GM23338 (cell line): ENCODE results near the gene RPL10A. TPM values are rescaled to one million over a fixed set of nuclear protein-coding genes. Genes with fewer than 3 reads are reported as not detected.

Experiments used
- ATAC-seq: fragments of 200-7000 bp; cut with Tn5 transposase; 3 replicates; pipeline ENCODE4 v1.9.1; 2020
- DNase-seq: peaks from one replicate; pipeline ENCODE4 v3.0.0-alpha.2; 2015; ENCODE audit warnings: low spot score
- H2AFZ ChIP-seq: fragments of 200-600 bp; sonication (generic); 2 replicates; pipeline ENCODE4 v1.8.0; 2016; ENCODE audit warnings: antibody characterized with exemption, mild to moderate bottlenecking, moderate library complexity
- H3F3A ChIP-seq: fragments of 200-600 bp; sonication (generic); replicated peaks from 2 replicates; pipeline ENCODE4 v1.8.0; 2017; ENCODE audit warnings: antibody characterized with exemption, mixed run types, low read depth
- H3K27ac ChIP-seq: fragments of 200-600 bp; sonication (generic); 2 replicates; pipeline ENCODE4 v1.6.1; 2016; ENCODE audit warnings: low read depth
- H3K27me3 ChIP-seq: fragments of 200-600 bp; sonication (generic); 2 replicates; pipeline ENCODE4 v1.8.0; 2016; ENCODE audit warnings: mild to moderate bottlenecking, mixed run types, moderate library complexity; ENCODE audit not compliant: insufficient read depth
- H3K36me3 ChIP-seq: fragments of 200-600 bp; sonication (generic); 2 replicates; pipeline ENCODE4 v1.8.0; 2016; ENCODE audit warnings: mild to moderate bottlenecking; ENCODE audit not compliant: insufficient read depth
- H3K4me1 ChIP-seq: fragments of 200-600 bp; sonication (generic); 2 replicates; pipeline ENCODE4 v1.8.0; 2016; ENCODE audit warnings: mild to moderate bottlenecking, moderate library complexity; ENCODE audit not compliant: insufficient read depth
- H3K4me2 ChIP-seq: fragments of 200-600 bp; sonication (generic); 2 replicates; pipeline ENCODE4 v1.7.1; 2017; ENCODE audit warnings: mixed run types
- H3K4me3 ChIP-seq: fragments of 200-600 bp; sonication (generic); 2 replicates; pipeline ENCODE4 v1.6.1; 2016; ENCODE audit warnings: mixed run types
- H3K79me2 ChIP-seq: fragments of 200-600 bp; sonication (generic); replicated peaks from 2 replicates; pipeline ENCODE4 v1.8.0; 2017; ENCODE audit warnings: mild to moderate bottlenecking; ENCODE audit not compliant: insufficient read depth
- H3K9me2 ChIP-seq: fragments of 200-600 bp; sonication (generic); 2 replicates; pipeline ENCODE4 v1.8.0; 2017; ENCODE audit not compliant: insufficient read depth
- H4K20me1 ChIP-seq: fragments of 200-600 bp; sonication (generic); replicated peaks from 2 replicates; pipeline ENCODE4 v1.8.0; 2017; ENCODE audit warnings: mild to moderate bottlenecking; ENCODE audit not compliant: insufficient read depth
- H3K27ac Mint-ChIP-seq: 2 replicates; pipeline ENCODE4 v1.8.0; 2020; ENCODE audit warnings: inconsistent platforms, mild to moderate bottlenecking, moderate library complexity, mixed read lengths
- H3K27me3 Mint-ChIP-seq: 3 replicates; pipeline ENCODE4 v1.8.0; 2022; ENCODE audit warnings: low read depth, mild to moderate bottlenecking, moderate library complexity, mixed read lengths, inconsistent platforms; ENCODE audit not compliant: insufficient read depth, poor library complexity
- H3K36me3 Mint-ChIP-seq: 3 replicates; pipeline ENCODE4 v1.8.0; 2021; ENCODE audit warnings: low read depth, mild to moderate bottlenecking, inconsistent platforms, moderate library complexity, mixed read lengths
- H3K4me1 Mint-ChIP-seq: 3 replicates; pipeline ENCODE4 v1.8.0; 2020; ENCODE audit warnings: mild to moderate bottlenecking, inconsistent platforms, mixed read lengths
- H3K4me3 Mint-ChIP-seq: 3 replicates; pipeline ENCODE4 v1.8.0; 2021; ENCODE audit warnings: moderate library complexity, mild to moderate bottlenecking, inconsistent platforms, mixed read lengths
- H3K9me3 Mint-ChIP-seq: 3 replicates; pipeline ENCODE4 v1.8.0; 2020; ENCODE audit warnings: moderate library complexity, mild to moderate bottlenecking, inconsistent platforms, mixed read lengths
- EZH2 ChIP-seq: fragments of 200-600 bp; sonication (generic); IDR thresholded peaks from one replicate; pipeline ENCODE4 v1.8.0; 2017; ENCODE audit warnings: antibody characterized with exemption, mild to moderate bottlenecking, low read depth; ENCODE audit not compliant: unreplicated experiment
- JUNB ChIP-seq: IDR thresholded peaks from one replicate; pipeline ENCODE4 v1.6.1; 2016; ENCODE audit warnings: antibody characterized with exemption; ENCODE audit not compliant: unreplicated experiment
- POLR2AphosphoS5 ChIP-seq: IDR thresholded peaks from 2 replicates; pipeline ENCODE4 v1.6.1; 2016; ENCODE audit warnings: antibody characterized with exemption, low read depth
- REST ChIP-seq: IDR thresholded peaks from one replicate; pipeline ENCODE4 v1.6.1; 2018; ENCODE audit warnings: antibody characterized with exemption; ENCODE audit not compliant: unreplicated experiment
- STAT1 ChIP-seq: IDR thresholded peaks from one replicate; pipeline ENCODE4 v1.6.1; 2016; ENCODE audit warnings: antibody characterized with exemption; ENCODE audit not compliant: unreplicated experiment
- ZNF462 ChIP-seq: fragments of 250-450 bp; sonication (Bioruptor Pico); IDR thresholded peaks from 2 replicates; pipeline ENCODE4 v1.5.0; 2020; ENCODE audit warnings: mild to moderate bottlenecking, moderate library complexity
- polyA plus RNA-seq: library from polyadenylated mRNA; unstranded; fragments of >200 nt; fragmentation: Nextera tagmentation; extraction: Ambion mirVana; gene quantifications from 2 replicates; pipeline ENCODE4 v1.2.1, GENCODE V29; 2016
- total RNA-seq: library from RNA; depleted of rRNA; stranded (reverse); fragments of >200 nt; shearing (Covaris generic); gene quantifications from 2 replicates; pipeline ENCODE4 v1.2.3, GENCODE V29; 2014

Gene RPL10A
- total and polyA plus RNA-seq, 2 experiments from 2014 or later: 730 to 1,297 TPM

- TF ChIP-seq ZNF462 (CRISPR knock-in tag): no peak
- TF ChIP-seq EZH2: no peak
- no peak for TF ChIP-seq POLR2AphosphoS5
- no peak for TF ChIP-seq STAT1
- TF ChIP-seq REST: no peak
These were observed 2.5 kb downstream of the RPL10A start (continued) for GRCh38 chr6:35470663-35471120.

GRCh38 chr6:35471836-35472345 is 3.7 kb downstream of the RPL10A start:
- Mint-ChIP-seq H3K4me1 (peaks cover 45% of the 10 kb centered on the region), H3K4me3 (peak overlapping the region; percentile 93; the same call in 2 of the 3 replicates), H3K27ac (peak overlapping the region; percentile 86), H3K9me3 (peaks cover 8% of the 10 kb centered on the region; the same call in 2 of the 3 replicates), H3K36me3 (peaks cover 73% of the 10 kb centered on the region), H3K27me3 (peaks cover 68% of the 10 kb centered on the region)
- ATAC-seq: no peak
- H3F3A ChIP-seq: peaks cover 65% of the 10 kb centered on the region
- H3K27ac ChIP-seq: peak overlapping the region; percentile 98
- peaks cover 33% of the 10 kb centered on the region for H3K79me2 ChIP-seq
- H3K36me3 ChIP-seq: peaks cover 38% of the 10 kb centered on the region
- H3K4me2 ChIP-seq: peak overlapping the region; percentile 100
- H4K20me1 ChIP-seq: peaks cover 40% of the 10 kb centered on the region
- no peaks in the 10 kb centered on the region for H3K9me2 ChIP-seq
- H3K27me3 ChIP-seq: peaks cover 5% of the 10 kb centered on the region; the same call in 1 of the 2 replicates
- no peak overlapping the region for H2AFZ ChIP-seq
- peaks cover 25% of the 10 kb centered on the region for H3K4me1 ChIP-seq
- no peak for DNase-seq
- peak overlapping the region; percentile 100; the same call in 1 of the 2 replicates for H3K4me3 ChIP-seq
- no peak for TF ChIP-seq JUNB
